Omental fat pad (tissue), 4 donors: Measurements from ENCODE around the gene ZNF365. TPM values are rescaled to one million over a fixed set of nuclear protein-coding genes. Genes with fewer than 3 reads are reported as not detected.
"Not testable (repeated sequence)": the region's sequence is repeated elsewhere in the genome, so short reads cannot be mapped to it uniquely, and the experiment has no call there.

Source experiments
- ATAC-seq: fragments of 150-250 bp; one replicate; pipeline ENCODE4 v1.9.1; 2016; ENCODE audit warnings: mild to moderate bottlenecking, moderate library complexity; ENCODE audit not compliant: low FRiP score
- DNase-seq: peaks from one replicate; pipeline ENCODE4 v3.0.0-alpha.2; 2019; ENCODE audit warnings: low spot score
- CTCF ChIP-seq, 3 donors: fragments of 450-650 bp; IDR thresholded peaks; one replicate each; pipeline ENCODE4 v1.5.1; 2016 to 2017; ENCODE audit warnings: antibody characterized with exemption in 3 of 3, mild to moderate bottlenecking in 3 of 3, moderate library complexity in 2 of 3
- total RNA-seq, 4 donors: library from RNA; depleted of rRNA; stranded (reverse); fragments of >200 nt; gene quantifications; one replicate each; pipeline ENCODE4 v1.1.0, GENCODE V29; 2016

Gene ZNF365
- total RNA-seq, 4 donors from 2014 or later: 0.12 to 0.19 TPM; not detected in 2

- no peak for DNase-seq
- no peak for TF ChIP-seq CTCF (IDR thresholded peaks at IDR 0.05)
- ATAC-seq: no peak
Measured at GRCh38 chr10:62377966-62378365, 3.8 kb downstream of the ZNF365 start.

GRCh38 chr10:62378877-62379276 lies 4.7 kb downstream of the ZNF365 start:
- not testable (repeated sequence) for DNase-seq, ATAC-seq

GRCh38 chr10:62379394-62379793 lies 5.2 kb downstream of the ZNF365 start:
- no peak for DNase-seq
- TF ChIP-seq CTCF (IDR thresholded peaks at IDR 0.05): no peak
- no peak for ATAC-seq

- no peak for TF ChIP-seq CTCF (IDR thresholded peaks at IDR 0.05)
- DNase-seq: no peak
- ATAC-seq: no peak
Measured at GRCh38 chr10:62380016-62380415, 5.8 kb downstream of the ZNF365 start.

- ATAC-seq (no peak), DNase-seq (no peak)
- TF ChIP-seq CTCF (IDR thresholded peaks at IDR 0.05): no peak
Measured at GRCh38 chr10:62381385-62382102, 7.4 kb downstream of the ZNF365 start.

GRCh38 chr10:62382831-62383230 lies 8.7 kb downstream of the ZNF365 start:
- no peak for DNase-seq
- no peak for TF ChIP-seq CTCF (IDR thresholded peaks at IDR 0.05)
- no peak for ATAC-seq

GRCh38 chr10:62384057-62384446 lies 9.9 kb downstream of the ZNF365 start:
- DNase-seq: no peak
- no peak for TF ChIP-seq CTCF (IDR thresholded peaks at IDR 0.05)
- ATAC-seq: no peak
